ENCODE results near the gene SLC2A10.

SLC2A10 gene

DNA sequence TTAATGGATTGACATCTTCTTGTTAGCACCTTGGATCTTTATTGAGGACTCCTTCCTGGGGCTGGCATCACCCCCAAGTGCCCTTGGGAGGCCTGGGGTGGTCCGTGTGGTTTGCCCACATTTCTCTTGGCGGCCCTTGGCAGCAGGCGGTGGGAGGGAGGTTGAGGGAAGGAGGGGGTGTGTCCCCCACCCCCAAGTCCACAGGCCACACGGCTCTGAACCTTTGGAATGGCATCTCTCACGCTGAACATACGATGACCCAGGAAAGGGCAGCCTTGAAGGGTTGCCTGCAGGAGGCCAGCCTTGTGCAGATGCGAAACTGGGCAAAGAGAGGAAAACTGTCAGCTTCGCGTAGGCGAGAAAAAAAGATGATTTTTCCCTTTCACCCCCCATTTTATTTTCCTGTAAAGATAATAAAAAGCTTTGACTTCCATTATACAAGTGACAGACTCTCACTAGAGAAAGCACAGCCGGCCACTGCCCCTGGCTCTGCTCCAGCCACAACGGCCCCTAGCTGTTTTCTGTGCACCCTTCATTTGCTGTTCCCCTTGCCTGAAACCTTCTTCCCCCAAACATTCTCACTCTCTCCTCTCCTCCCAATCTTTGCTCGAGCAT, 56.2 kb downstream of the SLC2A10 start:
- ChIA-PET CTCF (interaction anchor here (1.0 to 10.2 kb wide), 3 partner anchors 10 to 385 kb away, joined by 3 to 115 read pairs (median 3); no protein-coding TSS in a partner anchor), POLR2A (no interaction called here)
- TF ChIP-seq, protein P1, sequence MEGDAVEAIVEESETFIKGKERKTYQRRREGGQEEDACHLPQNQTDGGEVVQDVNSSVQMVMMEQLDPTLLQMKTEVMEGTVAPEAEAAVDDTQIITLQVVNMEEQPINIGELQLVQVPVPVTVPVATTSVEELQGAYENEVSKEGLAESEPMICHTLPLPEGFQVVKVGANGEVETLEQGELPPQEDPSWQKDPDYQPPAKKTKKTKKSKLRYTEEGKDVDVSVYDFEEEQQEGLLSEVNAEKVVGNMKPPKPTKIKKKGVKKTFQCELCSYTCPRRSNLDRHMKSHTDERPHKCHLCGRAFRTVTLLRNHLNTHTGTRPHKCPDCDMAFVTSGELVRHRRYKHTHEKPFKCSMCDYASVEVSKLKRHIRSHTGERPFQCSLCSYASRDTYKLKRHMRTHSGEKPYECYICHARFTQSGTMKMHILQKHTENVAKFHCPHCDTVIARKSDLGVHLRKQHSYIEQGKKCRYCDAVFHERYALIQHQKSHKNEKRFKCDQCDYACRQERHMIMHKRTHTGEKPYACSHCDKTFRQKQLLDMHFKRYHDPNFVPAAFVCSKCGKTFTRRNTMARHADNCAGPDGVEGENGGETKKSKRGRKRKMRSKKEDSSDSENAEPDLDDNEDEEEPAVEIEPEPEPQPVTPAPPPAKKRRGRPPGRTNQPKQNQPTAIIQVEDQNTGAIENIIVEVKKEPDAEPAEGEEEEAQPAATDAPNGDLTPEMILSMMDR (IDR thresholded peaks at IDR 0.05; ENCODE audit: insufficient read depth, low read length, missing control alignments), result no peak
- no peak for DNase-seq (ENCODE audit: low read depth, low spot score)
- H3K4me3 ChIP-seq (ENCODE audit: low read depth, low read length), result no peak overlapping the region

DNA sequence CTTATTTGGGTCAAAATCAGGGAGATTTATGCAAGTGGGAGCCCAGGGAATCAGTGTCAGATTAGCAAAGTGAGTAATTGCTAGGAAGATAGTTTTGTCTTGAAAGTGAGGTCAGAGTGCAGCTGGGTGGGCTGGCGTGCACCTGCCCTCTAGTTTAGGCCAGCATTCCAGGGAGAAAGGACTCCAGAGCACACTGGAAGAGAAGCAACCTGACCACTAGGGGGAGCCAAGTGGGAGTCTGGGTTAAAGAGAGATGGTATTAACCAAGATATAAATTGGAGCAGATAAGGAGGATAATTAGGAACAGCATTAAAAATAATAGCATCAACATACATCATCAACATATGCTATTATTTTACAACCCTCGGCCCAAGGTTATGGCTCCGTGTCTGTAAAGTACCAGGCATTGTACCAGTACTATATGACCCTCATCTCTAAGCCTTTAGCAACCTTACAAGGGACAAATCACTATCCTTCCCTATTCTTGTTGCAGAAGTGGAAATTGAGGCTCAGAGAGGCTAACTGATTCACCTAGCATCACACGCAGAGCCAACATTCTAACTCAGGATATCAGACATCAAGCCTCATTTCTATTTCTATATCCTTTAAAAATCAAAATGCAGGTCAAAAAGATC, 57.8 kb downstream of the SLC2A10 start:
- ChIA-PET CTCF (interaction anchor here (0.6 to 10.2 kb wide), 8 partner anchors 9 to 428 kb away, joined by 3 to 115 read pairs (median 3); no protein-coding TSS in a partner anchor), POLR2A (no interaction called here)
- DNase-seq (ENCODE audit: low read depth, low spot score), result no peak
- no peak overlapping the region for H3K4me3 ChIP-seq (ENCODE audit: low read depth, low read length)
- TF ChIP-seq, protein P1 (IDR thresholded peaks at IDR 0.05; ENCODE audit: insufficient read depth, low read length, missing control alignments), result peak; percentile 49

DNA sequence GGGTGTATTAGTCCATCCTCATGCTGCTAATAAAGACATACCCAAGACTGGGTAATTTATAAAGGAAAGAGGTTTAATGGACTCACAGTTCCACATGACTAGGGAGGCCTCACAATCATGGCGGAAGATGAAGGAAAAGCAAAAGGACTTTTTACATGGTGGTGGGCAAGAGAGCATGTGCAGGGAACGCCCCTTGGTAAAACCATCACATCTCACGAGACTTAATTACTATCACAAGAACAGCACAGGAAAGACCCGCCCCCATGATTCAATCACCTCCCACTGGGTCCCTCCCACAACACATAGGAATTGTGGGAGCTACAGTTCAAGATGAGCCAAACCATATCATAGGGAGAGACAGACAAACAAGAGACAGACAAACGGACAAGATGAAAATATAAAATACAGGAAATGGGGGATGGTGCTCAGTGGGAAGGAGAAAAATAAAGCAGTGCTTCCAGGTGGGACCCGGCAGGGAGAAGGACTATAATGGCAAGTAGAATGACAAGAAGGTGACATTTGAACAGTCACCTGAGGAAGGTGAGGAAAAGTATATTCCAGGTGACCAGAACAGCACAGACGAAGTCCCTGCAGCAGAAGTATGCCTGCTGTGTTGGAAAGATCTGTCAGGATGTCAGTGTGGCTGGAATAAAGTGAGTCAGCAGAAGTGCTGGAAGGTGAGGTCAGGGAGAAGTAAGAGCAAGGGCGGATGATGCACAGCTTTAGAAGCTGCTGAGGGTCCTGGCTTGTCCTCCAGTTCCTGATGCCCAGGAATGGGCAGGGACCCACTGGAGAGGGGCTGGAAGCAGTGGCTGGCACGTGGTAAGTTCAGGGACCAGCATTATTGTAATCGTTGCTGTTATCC, 61.1 kb downstream of the SLC2A10 start:
- ChIA-PET CTCF (interaction anchor here (0.7 to 10.2 kb wide), 5 partner anchors 12 to 380 kb away, joined by 3 to 115 read pairs (median 4); no protein-coding TSS in a partner anchor), POLR2A (no interaction called here)
- H3K4me3 ChIP-seq (ENCODE audit: low read depth, low read length), result no peak overlapping the region
- TF ChIP-seq, protein P1 (IDR thresholded peaks at IDR 0.05; ENCODE audit: insufficient read depth, low read length, missing control alignments), result no peak
- DNase-seq (ENCODE audit: low read depth, low spot score), result no peak

DNA sequence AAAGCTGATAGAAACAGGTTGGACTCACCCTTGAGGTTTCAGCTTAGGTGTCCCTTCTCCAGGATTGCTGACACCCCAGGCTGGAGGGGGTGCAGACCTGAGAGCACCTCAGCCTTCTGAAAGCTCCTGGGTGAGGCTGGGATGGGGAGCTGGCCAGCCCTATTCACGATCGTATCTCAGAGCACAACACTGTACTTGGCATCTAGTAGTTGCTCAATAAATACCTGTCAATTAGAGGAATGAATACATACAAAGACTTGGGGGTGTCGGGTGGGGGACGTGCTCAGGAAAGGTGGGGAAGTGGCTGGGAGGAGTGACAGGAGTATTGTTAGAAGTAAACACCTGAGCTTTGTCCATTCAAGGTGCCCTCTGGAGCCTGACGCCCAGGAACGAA, 61.7 kb downstream of the SLC2A10 start:
- no peak overlapping the region for H3K4me3 ChIP-seq (ENCODE audit: low read depth, low read length)
- POLR2A ChIA-PET, result no interaction called here
- TF ChIP-seq, protein P1 (IDR thresholded peaks at IDR 0.05; ENCODE audit: insufficient read depth, low read length, missing control alignments), result no peak
- CTCF ChIA-PET, result interaction anchor here (0.7 to 2.1 kb wide), 5 partner anchors 11 to 379 kb away, joined by 3 to 7 read pairs (median 4); no protein-coding TSS in a partner anchor
- DNase-seq (ENCODE audit: low read depth, low spot score), result no peak

DNA sequence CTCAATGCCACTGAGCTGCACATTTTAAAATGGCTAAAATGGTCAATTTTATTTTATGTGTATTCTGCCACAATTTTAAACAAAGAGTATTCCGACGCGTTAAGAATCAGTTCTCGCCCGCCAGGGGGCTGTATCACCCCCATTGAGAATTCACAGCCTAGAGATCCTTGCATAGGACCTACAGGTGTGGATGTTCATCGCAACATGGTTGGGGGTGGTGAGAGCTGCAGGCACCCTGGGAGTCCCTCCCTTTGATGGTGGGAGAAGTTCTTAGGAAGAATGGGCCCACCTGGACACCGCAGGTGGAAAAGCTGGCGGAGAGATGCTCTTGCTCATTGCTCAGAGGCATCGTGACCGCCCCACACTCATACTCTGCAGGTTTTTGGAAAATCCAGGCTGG, 63.5 kb downstream of the SLC2A10 start:
- POLR2A ChIA-PET, result no interaction called here
- TF ChIP-seq, protein P1 (IDR thresholded peaks at IDR 0.05; ENCODE audit: insufficient read depth, low read length, missing control alignments), result no peak
- CTCF ChIA-PET, result interaction anchor here (1.2 kb wide), 1 partner anchor 11 kb away, joined by 4 read pairs; no protein-coding TSS in a partner anchor

More for the DNA sequence above, 63.5 kb downstream of the SLC2A10 start:
- DNase-seq (ENCODE audit: low read depth, low spot score), result no peak
- H3K4me3 ChIP-seq (ENCODE audit: low read depth, low read length), result no peak overlapping the region

All from AG04449 (cell line).